Right cardiac atrium (tissue), 5 donors: ENCODE measurements around the gene SDK2. TPM values are rescaled to one million over a fixed set of nuclear protein-coding genes. Genes with fewer than 3 reads are reported as not detected.
A peak's percentile ranks its signal among the peaks of the same experiment; 100 is the strongest.

Source experiments
- ATAC-seq, 2 donors: fragments of 200-7000 bp; cut with Tn5 transposase; one replicate each; pipeline versions ENCODE4 v1.8.0 to v1.9.1; 2020; ENCODE audit warnings: moderate library complexity in 2 of 2, mild to moderate bottlenecking in 1 of 2
- DNase-seq, 3 donors: peaks; one replicate each; pipeline ENCODE4 v3.0.0-alpha.2; 2020
- H3K27ac ChIP-seq: one replicate; pipeline ENCODE4 v1.5.1; 2013; ENCODE audit warnings: mild to moderate bottlenecking, low read length, control low read depth, moderate library complexity
- H3K27me3 ChIP-seq: one replicate; pipeline ENCODE4 v1.6.1; 2013; ENCODE audit not compliant: control insufficient read depth, insufficient read depth
- H3K4me1 ChIP-seq: one replicate; pipeline ENCODE4 v1.6.1; 2013; ENCODE audit warnings: low read length; ENCODE audit not compliant: control insufficient read depth, insufficient read depth
- H3K4me3 ChIP-seq: one replicate; pipeline ENCODE4 v1.5.1; 2013; ENCODE audit warnings: low read length, control low read depth
- H3K9me3 ChIP-seq: one replicate; pipeline ENCODE4 v1.6.1; 2013; ENCODE audit warnings: low read length; ENCODE audit not compliant: control insufficient read depth
- WGBS: extraction: QIAGEN DNeasy Blood & Tissue Kit; methylation state at CpG from one replicate; pipeline ENCODE4 v1.1.7; 2013; 5-methylcytosine and 5-hydroxymethylcytosine counted together
- intact Hi-C, 4 donors: fragments of 100-400 bp; cut with DNase I; formaldehyde crosslinking; loops; one replicate each; pipeline versions ENCODE4 v1.11.0 to v1.14.0; 2022 to 2023
- polyA plus RNA-seq: library from polyadenylated mRNA; stranded (reverse); fragments of 200-250 nt; gene quantifications from one replicate; pipeline ENCODE4 v1.2.3, GENCODE V29; 2013
- total RNA-seq, 4 donors: library from RNA; stranded (reverse); fragmentation: NEBNext Ultra II Directional; extraction: Animal tissue kit (Norgen Biotek cat#: 25700); gene quantifications; one replicate each; pipeline ENCODE4 v1.2.1, GENCODE V29; 2021
- donor health status: healthy with polysubstance abuse.
- donor health status: DM: no; HTN: yes; CAD: no.
- donor health status: DM: no; HTN: no; CAD: no.
- donor health status: DM: no; HTN: yes; CAD: no; lungs with severe emphysema.
- donor health status: DM: yes; HTN: yes; CAD: no.

The SDK2 gene
- total and polyA plus RNA-seq, 5 donors: 0.77 to 4.4 (median 2.0) TPM

GRCh38 chr17:73324711-73325526, 319.3 kb downstream of the SDK2 start:
- no peaks in the 10 kb centered on the region for H3K27me3 ChIP-seq
- H3K9me3 ChIP-seq: no peaks in the 10 kb centered on the region
- H3K27ac ChIP-seq: peak overlapping the region; percentile 67
- ATAC-seq (peak in 1 of 2 donors; percentile 5), DNase-seq (peak in 1 of 3 donors; percentile 66)
- intact Hi-C loops: no loop called here
- WGBS: 50% methylated on average over 17 of the region's 17 CpGs
- H3K4me3 ChIP-seq: no peak overlapping the region
- H3K4me1 ChIP-seq: peaks cover 2% of the 10 kb centered on the region

- Histone ChIP-seq H3K4me3 (no peak overlapping the region), H3K27ac (peak overlapping the region; percentile 3), H3K27me3 (no peaks in the 10 kb centered on the region), H3K4me1 (peaks cover 2% of the 10 kb centered on the region), H3K9me3 (no peaks in the 10 kb centered on the region)
- ATAC-seq (peak; percentile 66 to 71), DNase-seq (peak; percentile 64 to 85 (median 81))
- intact Hi-C loops: no loop called here
- 55% methylated on average over 9 of the region's 9 CpGs for WGBS
These were observed 320.1 kb downstream of the SDK2 start for GRCh38 chr17:73324160-73324475.

- intact Hi-C loops: no loop called here
- H3K4me1 ChIP-seq: peaks cover 2% of the 10 kb centered on the region
- H3K4me3 ChIP-seq: no peak overlapping the region
- H3K27me3 ChIP-seq: no peaks in the 10 kb centered on the region
- ATAC-seq (peak in 1 of 2 donors; percentile 3), DNase-seq (no peak)
- H3K27ac ChIP-seq: no peak overlapping the region
- no peaks in the 10 kb centered on the region for H3K9me3 ChIP-seq
- WGBS: 40% methylated on average over 5 of the region's 5 CpGs
These were observed 320.7 kb downstream of the SDK2 start for GRCh38 chr17:73323409-73324159.

GRCh38 chr17:73320601-73321264, 323.5 kb downstream of the SDK2 start:
- intact Hi-C loops: no loop called here
- DNase-seq (no peak), ATAC-seq (no peak)
- H3K4me3 ChIP-seq: no peak overlapping the region
- 68% methylated on average over 6 of the region's 6 CpGs for WGBS
- H3K27me3 ChIP-seq: no peaks in the 10 kb centered on the region
- no peak overlapping the region for H3K27ac ChIP-seq
- peaks cover 8% of the 10 kb centered on the region for H3K4me1 ChIP-seq
- H3K9me3 ChIP-seq: no peaks in the 10 kb centered on the region

- intact Hi-C loops: loop anchor here in 2 of 4 donors (5.0 to 10.0 kb wide), 2 partner anchors 37 to 45 kb away; no protein-coding TSS in a partner anchor
- no peaks in the 10 kb centered on the region for H3K27me3 ChIP-seq
- DNase-seq (no peak), ATAC-seq (no peak)
- peaks cover 8% of the 10 kb centered on the region for H3K4me1 ChIP-seq
- no peak overlapping the region for H3K27ac ChIP-seq
- WGBS: 92% methylated on average over 3 of the region's 3 CpGs
- no peak overlapping the region for H3K4me3 ChIP-seq
- H3K9me3 ChIP-seq: no peaks in the 10 kb centered on the region
These were observed 324.5 kb downstream of the SDK2 start for GRCh38 chr17:73319766-73320165.

GRCh38 chr17:73318836-73319235, 325.4 kb downstream of the SDK2 start:
- intact Hi-C loops: loop anchor here in 2 of 4 donors (5.0 to 10.0 kb wide), 2 partner anchors 37 to 46 kb away; no protein-coding TSS in a partner anchor
- 50% methylated on average over 5 of the region's 5 CpGs for WGBS

GRCh38 chr17:73318427-73318813, 325.8 kb downstream of the SDK2 start:
- Histone ChIP-seq H3K4me1 (peaks cover 8% of the 10 kb centered on the region), H3K4me3 (no peak overlapping the region), H3K27ac (no peak overlapping the region), H3K9me3 (no peaks in the 10 kb centered on the region), H3K27me3 (no peaks in the 10 kb centered on the region)
- no peak for ATAC-seq
- DNase-seq: peak in 1 of 3 donors; percentile 11
- intact Hi-C loops: loop anchor here in 2 of 4 donors (5.0 to 10.0 kb wide), 2 partner anchors 36 to 46 kb away; no protein-coding TSS in a partner anchor
- WGBS: 94% methylated on average over 8 of the region's 8 CpGs

More at GRCh38 chr17:73318836-73319235, 325.4 kb downstream of the SDK2 start:
- no peaks in the 10 kb centered on the region for H3K27me3 ChIP-seq
- DNase-seq (peak in 1 of 3 donors; percentile 1), ATAC-seq (no peak)
- no peaks in the 10 kb centered on the region for H3K9me3 ChIP-seq
- no peak overlapping the region for H3K27ac ChIP-seq
- no peak overlapping the region for H3K4me3 ChIP-seq
- peaks cover 8% of the 10 kb centered on the region for H3K4me1 ChIP-seq

- intact Hi-C loops: loop anchor here in 2 of 4 donors (5.0 to 10.0 kb wide), 2 partner anchors 35 to 47 kb away; no protein-coding TSS in a partner anchor
- H3K9me3 ChIP-seq: no peaks in the 10 kb centered on the region
- ATAC-seq: no peak
These were observed 326.5 kb downstream of the SDK2 start for GRCh38 chr17:73317513-73318426.

GRCh38 chr17:73316919-73317505, 327.2 kb downstream of the SDK2 start:
- H3K4me3 ChIP-seq: no peak overlapping the region
- H3K27me3 ChIP-seq: no peaks in the 10 kb centered on the region
- ATAC-seq: peak; percentile 40 to 41
- no peak overlapping the region for H3K27ac ChIP-seq
- intact Hi-C loops: loop anchor here in 2 of 4 donors (5.0 to 10.0 kb wide), 2 partner anchors 35 to 48 kb away; no protein-coding TSS in a partner anchor
- peaks cover 8% of the 10 kb centered on the region for H3K4me1 ChIP-seq
- 57% methylated on average over 8 of the region's 8 CpGs for WGBS
- H3K9me3 ChIP-seq: no peaks in the 10 kb centered on the region
- DNase-seq: peak in 2 of 3 donors; percentile 72 to 77

More at GRCh38 chr17:73317513-73318426, 326.5 kb downstream of the SDK2 start:
- DNase-seq: peak in 1 of 3 donors; percentile 6
- H3K4me3 ChIP-seq: no peak overlapping the region
- 79% methylated on average over 9 of the region's 9 CpGs for WGBS
- H3K4me1 ChIP-seq: peaks cover 8% of the 10 kb centered on the region
- no peak overlapping the region for H3K27ac ChIP-seq
- no peaks in the 10 kb centered on the region for H3K27me3 ChIP-seq
